SU-DHL-6 (cell line): ENCODE data around the gene FBXO42.

Experiments used
- H2AFZ ChIP-seq: fragments of 200-600 bp; sonication (generic); 2 replicates; pipeline ENCODE4 v1.6.1; 2014; ENCODE audit warnings: low read depth, mild to moderate bottlenecking, moderate library complexity, mixed read lengths, antibody characterized with exemption, low read length; ENCODE audit not compliant: severe bottlenecking
- H3F3A ChIP-seq: fragments of 200-600 bp; shearing (Covaris generic); 2 replicates; pipeline ENCODE4 v1.6.0; 2016; ENCODE audit warnings: antibody characterized with exemption, mild to moderate bottlenecking; ENCODE audit not compliant: insufficient read depth
- H3K27ac ChIP-seq: fragments of 200-600 bp; sonication (generic); 2 replicates; pipeline ENCODE4 v1.5.1; 2016; ENCODE audit warnings: low read depth, mild to moderate bottlenecking, low read length, moderate library complexity, mixed read lengths
- H3K27me3 ChIP-seq: fragments of 200-600 bp; sonication (generic), shearing (Covaris generic); 2 replicates; pipeline ENCODE4 v1.6.0; 2014; ENCODE audit warnings: mild to moderate bottlenecking, low read length
- H3K36me3 ChIP-seq: fragments of 200-600 bp; sonication (generic); 2 replicates; pipeline ENCODE4 v1.6.1; 2014; ENCODE audit warnings: mild to moderate bottlenecking, low read length, mixed read lengths
- H3K4me2 ChIP-seq: fragments of 300-600, 200-600 bp; shearing (Covaris generic), sonication (generic); 2 replicates; pipeline ENCODE4 v1.6.0; 2014; ENCODE audit warnings: low read length, low read depth, mild to moderate bottlenecking; ENCODE audit not compliant: poor library complexity, severe bottlenecking
- H3K4me3 ChIP-seq: fragments of 200-600 bp; sonication (generic); 2 replicates; pipeline ENCODE4 v1.5.1; 2014; ENCODE audit warnings: antibody characterized with exemption, low read length, mild to moderate bottlenecking, mixed read lengths; ENCODE audit not compliant: insufficient read depth, poor library complexity, severe bottlenecking
- H3K79me2 ChIP-seq: fragments of 200-600 bp; sonication (generic); 2 replicates; pipeline ENCODE4 v1.6.1; 2014; ENCODE audit warnings: mild to moderate bottlenecking, low read length, moderate library complexity; ENCODE audit not compliant: insufficient read depth
- H3K9ac ChIP-seq: fragments of 200-600 bp; sonication (generic); 2 replicates; pipeline ENCODE4 v1.7.0; 2014; ENCODE audit warnings: mild to moderate bottlenecking, low read length
- H3K9me2 ChIP-seq: fragments of 200-600 bp; sonication (generic); replicated peaks from 2 replicates; pipeline ENCODE4 v1.6.1; 2014; ENCODE audit warnings: low read length; ENCODE audit not compliant: insufficient read depth
- H3K9me3 ChIP-seq: fragments of 200-600 bp; sonication (generic); 2 replicates; pipeline ENCODE4 v1.6.1; 2014; ENCODE audit warnings: low read length, mixed read lengths; ENCODE audit not compliant: insufficient read depth
- H4K20me1 ChIP-seq: fragments of 200-600 bp; sonication (generic); 2 replicates; pipeline ENCODE4 v1.6.1; 2014; ENCODE audit warnings: low read depth, mild to moderate bottlenecking, antibody characterized with exemption, low read length, moderate library complexity, mixed read lengths
- CTCF ChIP-seq: fragments of 200-600 bp; sonication (generic); IDR thresholded peaks from one replicate; pipeline ENCODE4 v1.5.1; 2017; ENCODE audit warnings: antibody characterized with exemption, mild to moderate bottlenecking, low read length, moderate library complexity; ENCODE audit not compliant: insufficient read depth, poor library complexity, severe bottlenecking
- EZH2phosphoT487 ChIP-seq: fragments of 200-600 bp; sonication (generic), shearing (Covaris generic); conservative IDR thresholded peaks from 2 replicates; pipeline ENCODE4 v1.6.1; 2018; ENCODE audit warnings: mild to moderate bottlenecking, antibody characterized with exemption, low read length, moderate library complexity, mixed read lengths

FBXO42 gene

GRCh38 chr1:16243215-16243610 is 109.1 kb downstream of the FBXO42 start:
- no peaks in the 10 kb centered on the region for H3F3A ChIP-seq
- H3K36me3 ChIP-seq: no peaks in the 10 kb centered on the region
- H3K9me3 ChIP-seq: no peaks in the 10 kb centered on the region
- H2AFZ ChIP-seq: no peak overlapping the region
- H3K27me3 ChIP-seq: no peaks in the 10 kb centered on the region
- H3K79me2 ChIP-seq: no peaks in the 10 kb centered on the region
- no peak overlapping the region for H3K9ac ChIP-seq
- H3K27ac ChIP-seq: no peak overlapping the region
- no peak overlapping the region for H3K4me3 ChIP-seq
- no peak overlapping the region for H3K4me2 ChIP-seq
- H3K9me2 ChIP-seq: no peaks in the 10 kb centered on the region
- no peaks in the 10 kb centered on the region for H4K20me1 ChIP-seq
- TF ChIP-seq EZH2phosphoT487 (no peak), CTCF (no peak)

DNA sequence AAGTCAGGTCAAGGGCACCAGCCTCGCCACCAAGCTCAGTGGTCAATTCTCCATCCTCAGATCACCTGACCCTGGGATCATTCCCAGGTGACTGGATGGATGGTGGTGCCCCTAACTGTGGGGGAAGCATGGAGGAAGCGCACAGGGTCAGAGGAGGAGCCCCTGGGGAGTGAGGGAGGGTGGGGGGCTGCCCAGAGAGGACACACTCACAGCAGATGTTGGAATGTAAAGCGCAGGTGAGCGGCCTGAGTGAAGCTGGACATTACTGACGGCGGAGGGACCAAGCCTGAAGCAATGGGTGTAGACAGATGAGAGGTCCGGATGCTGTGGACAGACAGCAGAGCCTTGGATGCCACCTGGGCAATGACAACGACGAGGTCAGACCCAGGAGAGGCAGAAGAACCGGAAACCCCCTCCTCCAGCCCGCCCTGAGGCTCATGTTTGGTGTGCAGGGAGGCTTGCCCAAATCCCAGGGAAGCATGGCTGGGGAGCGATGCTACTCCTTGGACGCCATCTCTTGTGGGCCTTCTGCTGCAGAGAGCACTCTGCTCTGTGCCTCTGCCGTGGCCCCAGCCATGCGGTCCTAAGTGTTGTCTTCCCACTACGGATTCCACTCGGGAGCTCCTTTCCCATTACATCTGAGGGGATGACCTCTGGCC is 109.6 kb downstream of the FBXO42 start:
- Histone ChIP-seq H3F3A (no peaks in the 10 kb centered on the region), H3K4me2 (no peak overlapping the region), H3K27ac (no peak overlapping the region), H3K36me3 (no peaks in the 10 kb centered on the region), H3K9me2 (no peaks in the 10 kb centered on the region), H3K9ac (no peak overlapping the region), H2AFZ (no peak overlapping the region), H4K20me1 (no peaks in the 10 kb centered on the region), H3K79me2 (no peaks in the 10 kb centered on the region), H3K9me3 (no peaks in the 10 kb centered on the region), H3K27me3 (no peaks in the 10 kb centered on the region), H3K4me3 (no peak overlapping the region)
- TF ChIP-seq CTCF: no peak
- TF ChIP-seq EZH2phosphoT487: no peak

GRCh38 chr1:16241221-16241708 is 111.0 kb downstream of the FBXO42 start:
- Histone ChIP-seq H3K79me2 (no peaks in the 10 kb centered on the region), H3K4me3 (no peak overlapping the region), H3K9me2 (no peaks in the 10 kb centered on the region), H3K27me3 (no peaks in the 10 kb centered on the region), H3K36me3 (no peaks in the 10 kb centered on the region), H3K9me3 (no peaks in the 10 kb centered on the region), H3K4me2 (no peak overlapping the region), H3K9ac (no peak overlapping the region), H3F3A (no peaks in the 10 kb centered on the region), H2AFZ (no peak overlapping the region), H4K20me1 (no peaks in the 10 kb centered on the region), H3K27ac (no peak overlapping the region)
- TF ChIP-seq EZH2phosphoT487 (no peak), CTCF (no peak)
